CD4-positive, alpha-beta memory T cell (primary cell): ENCODE data around the gene ALDH3B1. TPM values are rescaled to one million over a fixed set of nuclear protein-coding genes. Genes with fewer than 3 reads are reported as not detected.
"Not testable (repeated sequence)": the region's sequence is repeated elsewhere in the genome, so short reads cannot be mapped to it uniquely, and the experiment has no call there.

Experiments
- CTCF ChIA-PET: fragments of 350-600 bp; sonication (Branson Sonifier 250); formaldehyde crosslinking; loops from one replicate; lab custom pipeline; 2021; ENCODE audit warnings: inconsistent platforms; ENCODE audit not compliant: partially characterized antibody; lab: Charles Lee
- POLR2A ChIA-PET: fragments of 350-600 bp; sonication (Branson Sonifier 250); formaldehyde crosslinking; loops from one replicate; lab custom pipeline; 2021; ENCODE audit not compliant: partially characterized antibody; lab: Charles Lee
- DNase-seq, 5 donors: peaks; one replicate each; pipeline versions ENCODE4 v3.0.0 to v3.0.0-alpha.2; 2020 to 2022; ENCODE audit warnings: mixed read lengths in 1 of 5
- H3K27ac ChIP-seq: one replicate; pipeline ENCODE4 v1.7.0; 2013; ENCODE audit warnings: low read depth, low read length
- H3K27me3 ChIP-seq: 2 replicates; pipeline ENCODE4 v1.7.0; 2013; ENCODE audit warnings: mild to moderate bottlenecking, low read length, moderate library complexity; ENCODE audit not compliant: insufficient read depth
- H3K36me3 ChIP-seq: 2 replicates; pipeline ENCODE4 v1.7.0; 2013; ENCODE audit warnings: mild to moderate bottlenecking, low read length, moderate library complexity; ENCODE audit not compliant: insufficient read depth
- H3K4me1 ChIP-seq: 2 replicates; pipeline ENCODE4 v1.7.0; 2013; ENCODE audit warnings: mild to moderate bottlenecking, low read length, moderate library complexity; ENCODE audit not compliant: insufficient read depth
- H3K4me3 ChIP-seq, 2 donors: one replicate each; pipeline ENCODE4 v1.7.0; 2013; ENCODE audit warnings: low read length in 2 of 2, mild to moderate bottlenecking in 1 of 2
- H3K9me3 ChIP-seq, 2 donors: one replicate each; pipeline ENCODE4 v1.7.0; 2013; ENCODE audit warnings: low read length in 2 of 2, control low read depth in 1 of 2; ENCODE audit not compliant: control insufficient read depth in 1 of 2
- H3K27ac Mint-ChIP-seq, 7 donors: one replicate each; pipeline ENCODE4 v1.8.0; 2020 to 2021; ENCODE audit warnings: mixed read lengths in 7 of 7, mild to moderate bottlenecking in 6 of 7, inconsistent platforms in 3 of 7, moderate library complexity in 3 of 7
- H3K27me3 Mint-ChIP-seq, 2 donors: one replicate each; pipeline ENCODE4 v1.8.0; 2020 to 2021; ENCODE audit warnings: mixed read lengths in 2 of 2
- H3K36me3 Mint-ChIP-seq, 2 donors: one replicate each; pipeline ENCODE4 v1.8.0; 2020 to 2021; ENCODE audit warnings: mixed read lengths in 2 of 2, inconsistent platforms in 1 of 2, mild to moderate bottlenecking in 1 of 2
- H3K4me1 Mint-ChIP-seq, 4 donors: one replicate each; pipeline ENCODE4 v1.8.0; 2020 to 2021; ENCODE audit warnings: mixed read lengths in 4 of 4, mild to moderate bottlenecking in 1 of 4
- H3K4me3 Mint-ChIP-seq, 8 donors: one replicate each; pipeline ENCODE4 v1.8.0; 2020 to 2021; ENCODE audit warnings: mixed read lengths in 8 of 8, mild to moderate bottlenecking in 7 of 8, moderate library complexity in 6 of 8, inconsistent platforms in 3 of 8
- H3K9me3 Mint-ChIP-seq, 8 donors: one replicate each; pipeline ENCODE4 v1.8.0; 2020 to 2021; ENCODE audit warnings: mixed read lengths in 8 of 8, mild to moderate bottlenecking in 5 of 8, inconsistent platforms in 3 of 8, moderate library complexity in 1 of 8
- intact Hi-C: fragments of 100-400 bp; cut with micrococcal nuclease; formaldehyde crosslinking; loops from one replicate; pipeline ENCODE4 v1.15.1; 2023
- polyA plus RNA-seq, 2 donors: library from polyadenylated mRNA; unstranded; fragments of 300-500 nt; fragmentation: Illumina TruSeq; gene quantifications; one replicate each; pipeline ENCODE4 v1.2.3, GENCODE V29; 2021
- total RNA-seq, 2 experiments: library from RNA; stranded (reverse); gene quantifications; one replicate each; pipeline ENCODE4 v1.2.3, GENCODE V29; 2021

The ALDH3B1 gene
- total and polyA plus RNA-seq, 4 experiments from 2014 or later, result 0.72 to 1.0 TPM; not detected in 2

GRCh38 chr11:67981226-67981625 lies 28.9 kb upstream of the ALDH3B1 start:
- H3K36me3 ChIP-seq, intact Hi-C loops, H3K36me3 Mint-ChIP-seq, H3K4me1 ChIP-seq, DNase-seq, H3K9me3 ChIP-seq, H3K27me3 ChIP-seq, H3K9me3 Mint-ChIP-seq, H3K4me1 Mint-ChIP-seq, POLR2A ChIA-PET, H3K27ac Mint-ChIP-seq, H3K27ac ChIP-seq, CTCF ChIA-PET, H3K4me3 ChIP-seq, H3K4me3 Mint-ChIP-seq: not testable (repeated sequence)
- peaks cover 0 to 11% of the 10 kb centered on the region in 2 donors for H3K27me3 Mint-ChIP-seq

GRCh38 chr11:67982255-67982857 lies 27.8 kb upstream of the ALDH3B1 start:
- not testable (repeated sequence) for H3K4me3 ChIP-seq, H3K27ac ChIP-seq

GRCh38 chr11:67983951-67984350 lies 26.2 kb upstream of the ALDH3B1 start:
- Histone ChIP-seq H3K9me3 (no peaks in the 10 kb centered on the region), H3K27me3 (no peaks in the 10 kb centered on the region), H3K4me3 (no peak overlapping the region), H3K4me1 (no peaks in the 10 kb centered on the region), H3K27ac (no peak overlapping the region), H3K36me3 (no peaks in the 10 kb centered on the region)
- Mint-ChIP-seq H3K36me3 (no peaks in the 10 kb centered on the region), H3K4me3 (no peak overlapping the region), H3K4me1 (no peaks in the 10 kb centered on the region), H3K9me3 (no peaks in the 10 kb centered on the region), H3K27ac (no peak overlapping the region), H3K27me3 (peaks cover 0 to 2% of the 10 kb centered on the region in 2 donors)
- ChIA-PET POLR2A (no interaction called here), CTCF (no interaction called here)
- intact Hi-C loops, result no loop called here
- no peak for DNase-seq

More at GRCh38 chr11:67982255-67982857, 27.8 kb upstream of the ALDH3B1 start:
- DNase-seq, H3K27me3 Mint-ChIP-seq, H3K4me1 Mint-ChIP-seq, POLR2A ChIA-PET, H3K27ac Mint-ChIP-seq, H3K36me3 ChIP-seq, H3K4me3 Mint-ChIP-seq, H3K9me3 ChIP-seq, H3K4me1 ChIP-seq, CTCF ChIA-PET, intact Hi-C loops, H3K27me3 ChIP-seq, H3K36me3 Mint-ChIP-seq, H3K9me3 Mint-ChIP-seq: not testable (repeated sequence)

- POLR2A ChIA-PET, H3K9me3 ChIP-seq, H3K4me3 ChIP-seq, H3K36me3 ChIP-seq, H3K4me3 Mint-ChIP-seq, H3K27ac Mint-ChIP-seq, H3K27me3 Mint-ChIP-seq, intact Hi-C loops, H3K36me3 Mint-ChIP-seq, H3K9me3 Mint-ChIP-seq, H3K27me3 ChIP-seq, CTCF ChIA-PET, H3K4me1 Mint-ChIP-seq, H3K27ac ChIP-seq, DNase-seq, H3K4me1 ChIP-seq: not testable (repeated sequence)
Observed at GRCh38 chr11:67985302-67985701, 24.8 kb upstream of the ALDH3B1 start.

- intact Hi-C loops, H3K4me3 Mint-ChIP-seq, H3K36me3 Mint-ChIP-seq, DNase-seq, CTCF ChIA-PET, H3K27me3 Mint-ChIP-seq, H3K27me3 ChIP-seq, H3K36me3 ChIP-seq, H3K4me1 ChIP-seq, H3K9me3 Mint-ChIP-seq, POLR2A ChIA-PET, H3K27ac ChIP-seq, H3K4me1 Mint-ChIP-seq, H3K4me3 ChIP-seq, H3K27ac Mint-ChIP-seq, H3K9me3 ChIP-seq: not testable (repeated sequence)
Observed at GRCh38 chr11:67990546-67991346, 19.4 kb upstream of the ALDH3B1 start.

GRCh38 chr11:67991347-67992121 lies 18.6 kb upstream of the ALDH3B1 start:
- H3K4me3 Mint-ChIP-seq, POLR2A ChIA-PET, H3K27ac Mint-ChIP-seq, H3K4me3 ChIP-seq, H3K27me3 ChIP-seq, H3K4me1 Mint-ChIP-seq, H3K27me3 Mint-ChIP-seq, H3K9me3 Mint-ChIP-seq, H3K36me3 ChIP-seq, H3K9me3 ChIP-seq, DNase-seq, CTCF ChIA-PET, H3K4me1 ChIP-seq, H3K27ac ChIP-seq, H3K36me3 Mint-ChIP-seq, intact Hi-C loops: not testable (repeated sequence)

- H3K9me3 Mint-ChIP-seq, H3K9me3 ChIP-seq, H3K36me3 ChIP-seq, intact Hi-C loops, H3K27ac ChIP-seq, H3K27me3 Mint-ChIP-seq, H3K4me3 ChIP-seq, H3K27me3 ChIP-seq, H3K36me3 Mint-ChIP-seq: not testable (repeated sequence)
- peak; percentile 34 to 76 (median 59) for DNase-seq
- ChIA-PET POLR2A (interaction anchor here (1.0 kb wide), 1 partner anchor 9 kb away, joined by 3 read pairs; no protein-coding TSS in a partner anchor), CTCF (interaction anchor here (0.7 to 1.1 kb wide), 2 partner anchors 49 to 106 kb away, joined by 3 to 4 read pairs; no protein-coding TSS in a partner anchor)
- H3K4me1 ChIP-seq, result peaks cover 16% of the 10 kb centered on the region
- H3K27ac Mint-ChIP-seq, result peak overlapping the region in 2 of 7 donors; percentile 47 to 52
- peaks cover 17 to 28% (median 22%) of the 10 kb centered on the region in 4 donors for H3K4me1 Mint-ChIP-seq
- peak overlapping the region in 1 of 8 donors; percentile 54 for H3K4me3 Mint-ChIP-seq
Observed at GRCh38 chr11:67993821-67994220, 16.3 kb upstream of the ALDH3B1 start.
